Heart right ventricle (tissue), 16 donors: ENCODE measurements around the gene IL31RA. TPM values are rescaled to one million over a fixed set of nuclear protein-coding genes. Genes with fewer than 3 reads are reported as not detected.

Experiments used
- ATAC-seq, 8 donors: fragments of 200-7000 bp; cut with Tn5 transposase; one replicate each; pipeline ENCODE4 v1.9.1; 2020; ENCODE audit warnings: mild to moderate bottlenecking in 8 of 8, moderate library complexity in 8 of 8, moderate number of reproducible peaks in 1 of 8
- DNase-seq, 2 donors: peaks; one replicate each; pipeline ENCODE4 v3.0.0-alpha.2; 2020
- H3K27ac ChIP-seq, 10 donors: fragments of 200-600 bp; sonication (generic) in 2 of 10; one replicate each; pipeline versions ENCODE4 v1.5.0 to v1.8.0; 2020 to 2022; ENCODE audit warnings: mild to moderate bottlenecking in 3 of 10
- H3K27me3 ChIP-seq, 7 donors: fragments of 200-600 bp; one replicate each; pipeline ENCODE4 v1.8.0; 2021 to 2022; ENCODE audit warnings: mild to moderate bottlenecking in 2 of 7
- H3K36me3 ChIP-seq, 9 donors: fragments of 200-600 bp; sonication (generic) in 1 of 9; one replicate each; pipeline versions ENCODE4 v1.5.0 to v1.8.0; 2020 to 2022; ENCODE audit warnings: mild to moderate bottlenecking in 2 of 9
- H3K4me1 ChIP-seq, 9 donors: fragments of 200-600 bp; sonication (generic) in 1 of 9; one replicate each; pipeline versions ENCODE4 v1.5.0 to v1.8.0; 2020 to 2022; ENCODE audit warnings: mild to moderate bottlenecking in 4 of 9
- H3K4me3 ChIP-seq, 10 donors: fragments of 200-600 bp; sonication (generic) in 2 of 10; one replicate each; pipeline versions ENCODE4 v1.5.0 to v1.8.0; 2020 to 2022; ENCODE audit warnings: mild to moderate bottlenecking in 7 of 10, moderate library complexity in 2 of 10
- H3K9me3 ChIP-seq, 11 donors: fragments of 200-600 bp in 10 of 11; sonication (generic) in 2 of 11; one replicate each; pipeline versions ENCODE4 v1.5.0 to v1.8.0; 2013 to 2022; ENCODE audit warnings: mild to moderate bottlenecking in 2 of 11, control low read depth in 1 of 11, moderate library complexity in 1 of 11
- CTCF ChIP-seq, 9 donors: fragments of 200-600 bp; sonication (generic) in 2 of 9; IDR thresholded peaks; one replicate each; pipeline versions ENCODE4 v1.5.0 to v1.8.0; 2021 to 2022; ENCODE audit warnings: antibody characterized with exemption in 9 of 9, mild to moderate bottlenecking in 5 of 9, moderate library complexity in 1 of 9
- WGBS, 2 donors: extraction: QIAGEN DNeasy Blood & Tissue Kit; methylation state at CpG; one replicate each; pipeline ENCODE4 v1.1.7; 2013; ENCODE audit warnings: inconsistent platforms in 1 of 2; 5-methylcytosine and 5-hydroxymethylcytosine counted together
- intact Hi-C, 10 donors: fragments of 100-400 bp; cut with DNase I; formaldehyde crosslinking; loops; one replicate each; pipeline versions ENCODE4 v1.11.1 to v1.14.2; 2022
- polyA plus RNA-seq, 2 donors: library from polyadenylated mRNA; stranded (reverse); fragments of 200-250 nt; gene quantifications; one replicate each; pipeline ENCODE4 v1.2.3, GENCODE V29; 2013
- total RNA-seq, 10 donors: library from RNA; stranded (reverse); fragmentation: NEBNext Ultra II Directional in 3 of 10; extraction: Animal tissue kit (Norgen Biotek cat#: 25700) in 3 of 10; gene quantifications; one replicate each; pipeline versions ENCODE4 v1.2.1 to v1.2.4, GENCODE V29; 2021 to 2023
- donor health status: Arrhythmogenic right ventricular cardiomyopathy.
- donor health status: ischemic (EF 13 %, LVEDD 7.1; RV severe dilation, severe dysfunction).
- donor health status: healthy with polysubstance abuse.
- donor health status: DM: no; HTN: yes; CAD: no.
- donor health status: DM: no; HTN: no; CAD: no.
- donor health status: ischemic (EF 25% LVEDD 6.9; RV normal size, moderate dysfunction).
- donor health status: ischemic (EF 25% LVEDD 5.7; RV mildly dilated, moderate dysfunction).
- donor health status: healthy.
- donor health status: DM: yes; HTN: yes; CAD: no.
- donor health status: Ischemic cardiomyopathy.
- donor health status: ischemic (EF 35%, LVEDD 5.7; RV mildly dilated, moderate dysfunction).
- donor health status: nonischemic (EF 11% LVEDD 7.7; RV severe dilation, severe dysfunction).
- donor health status: DM: yes; HTN: yes; CAD: no.
- donor health status: PGD.
- donor health status: ischemic (EF 29% LVEDD 5.4; RV normal size, mild dysfunction).
- donor health status: nonischemic (EF 23%, LVEDD 6.1; RV moderate dilation, normal function).

The IL31RA gene
- total and polyA plus RNA-seq, 12 donors = 0.06 to 1.6 (median 0.76) TPM; not detected in 3

- WGBS, 2 donors = 88 to 92% methylated on average over 19 of the region's 19 CpGs
- Histone ChIP-seq H3K4me3 (no peak overlapping the region), H3K9me3 (no peaks in the 10 kb centered on the region), H3K36me3 (no peaks in the 10 kb centered on the region), H3K27me3 (no peaks in the 10 kb centered on the region), H3K27ac (no peak overlapping the region), H3K4me1 (peaks cover 0 to 17% (median 0%) of the 10 kb centered on the region in 9 donors)
- ATAC-seq (peak in 3 of 8 donors; percentile 26 to 50 (median 46)), DNase-seq (no peak)
- intact Hi-C loops = no loop called here
- no peak for TF ChIP-seq CTCF (IDR thresholded peaks at IDR 0.05)
Measured at GRCh38 chr5:55903121-55903701, 52.1 kb downstream of the IL31RA start.

DNA sequence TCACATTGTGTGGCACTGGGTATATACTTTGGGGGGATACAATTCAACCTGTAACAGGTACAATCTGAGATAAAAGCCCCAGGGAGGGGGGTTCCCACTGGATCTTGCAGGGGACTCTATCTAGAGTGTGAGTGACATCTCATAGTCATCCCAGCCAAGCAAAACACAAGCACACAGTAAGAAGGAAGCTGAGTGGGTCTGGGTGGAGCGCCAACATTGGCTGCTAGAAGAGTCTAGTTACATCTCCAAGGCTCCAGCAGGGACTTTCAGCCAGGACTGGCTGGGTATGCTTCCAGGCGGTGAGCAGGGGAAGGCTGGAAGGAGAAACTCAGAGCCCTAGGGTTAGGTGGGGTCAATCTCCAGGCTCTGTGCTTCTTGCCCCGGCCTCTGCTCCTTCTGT, 53.0 kb downstream of the IL31RA start:
- DNase-seq (peak in 1 of 2 donors; percentile 13), ATAC-seq (peak in 5 of 8 donors; percentile 14 to 76 (median 47))
- no peaks in the 10 kb centered on the region for H3K27me3 ChIP-seq
- H3K27ac ChIP-seq = no peak overlapping the region
- intact Hi-C loops = no loop called here
- H3K4me1 ChIP-seq = peaks cover 0 to 17% (median 0%) of the 10 kb centered on the region in 9 donors
- no peaks in the 10 kb centered on the region for H3K36me3 ChIP-seq
- 78 to 80% methylated on average over 3 of the region's 3 CpGs for WGBS, 2 donors
- H3K4me3 ChIP-seq = no peak overlapping the region
- H3K9me3 ChIP-seq = no peaks in the 10 kb centered on the region
- TF ChIP-seq CTCF (IDR thresholded peaks at IDR 0.05) = no peak

DNA sequence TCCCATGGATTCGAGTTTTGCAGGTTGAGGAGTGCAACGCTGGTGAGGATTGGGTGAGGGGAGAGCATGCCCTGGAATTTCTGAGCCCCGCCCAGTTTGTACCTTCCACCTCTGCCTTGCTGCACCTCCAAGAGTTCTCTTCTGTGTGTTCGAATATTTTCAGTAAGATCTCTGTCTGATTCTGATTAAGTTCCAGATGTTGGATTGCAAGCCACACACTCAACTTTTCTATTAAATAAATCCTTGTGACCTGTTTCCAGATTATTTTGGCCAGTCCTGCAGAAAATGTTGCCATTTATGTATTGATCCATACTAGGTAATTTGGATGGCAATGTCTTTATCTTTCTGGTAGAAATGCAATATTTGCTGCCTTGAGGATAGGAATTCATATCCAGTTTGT, 54.1 kb downstream of the IL31RA start:
- Histone ChIP-seq H3K9me3 (no peaks in the 10 kb centered on the region), H3K4me1 (peaks cover 0 to 17% (median 0%) of the 10 kb centered on the region in 9 donors), H3K27ac (no peak overlapping the region), H3K4me3 (no peak overlapping the region), H3K27me3 (no peaks in the 10 kb centered on the region), H3K36me3 (no peaks in the 10 kb centered on the region)
- WGBS, 2 donors = 82 to 88% methylated on average over 4 of the region's 4 CpGs
- ATAC-seq (no peak), DNase-seq (no peak)
- no peak for TF ChIP-seq CTCF (IDR thresholded peaks at IDR 0.05)
- intact Hi-C loops = no loop called here

DNA sequence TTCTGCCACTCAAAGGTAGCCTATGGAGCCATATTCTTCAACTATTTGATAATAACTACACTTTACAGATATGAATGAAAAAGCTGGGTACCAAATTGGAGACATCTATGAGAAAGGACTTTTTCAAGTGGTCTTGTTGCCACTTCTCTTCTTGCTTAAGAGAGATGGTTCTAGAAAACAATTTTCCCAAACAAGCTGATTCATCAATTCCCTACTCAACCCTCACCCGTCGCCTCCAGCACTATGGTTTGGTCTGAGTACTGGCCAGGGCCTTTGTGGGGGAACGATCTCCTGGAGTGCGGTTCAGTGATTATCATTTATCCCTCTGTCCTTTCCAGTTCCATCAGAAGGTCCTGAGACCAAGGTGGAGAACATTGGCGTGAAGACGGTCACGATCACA, 56.8 kb downstream of the IL31RA start:
- 96 to 98% methylated on average over 7 of the region's 7 CpGs for WGBS, 2 donors
- intact Hi-C loops = no loop called here
- no peak for ATAC-seq

More for the DNA sequence above, 56.8 kb downstream of the IL31RA start:
- H3K9me3 ChIP-seq = no peaks in the 10 kb centered on the region
- H3K27me3 ChIP-seq = no peaks in the 10 kb centered on the region
- TF ChIP-seq CTCF (IDR thresholded peaks at IDR 0.05) = no peak
- H3K27ac ChIP-seq = no peak overlapping the region
- H3K36me3 ChIP-seq = no peaks in the 10 kb centered on the region
- no peak overlapping the region for H3K4me3 ChIP-seq
- DNase-seq = no peak
- peaks cover 0 to 17% (median 0%) of the 10 kb centered on the region in 9 donors for H3K4me1 ChIP-seq
